NT2/D1 (cell line): ENCODE results near the gene GFRA1.

Experiments
- SUZ12 ChIP-seq: IDR thresholded peaks from 2 replicates; pipeline ENCODE4 v1.6.1; 2011; ENCODE audit not compliant: insufficient read length, insufficient read depth; ENCODE audit errors: extremely low read depth
- YY1 ChIP-seq: IDR thresholded peaks from 2 replicates; pipeline ENCODE4 v1.6.1; 2011; ENCODE audit not compliant: insufficient read length, insufficient read depth
- ZNF274 ChIP-seq: IDR thresholded peaks from 2 replicates; pipeline ENCODE4 v1.6.1; 2011; ENCODE audit warnings: mild to moderate bottlenecking, low read depth, low read length

DNA sequence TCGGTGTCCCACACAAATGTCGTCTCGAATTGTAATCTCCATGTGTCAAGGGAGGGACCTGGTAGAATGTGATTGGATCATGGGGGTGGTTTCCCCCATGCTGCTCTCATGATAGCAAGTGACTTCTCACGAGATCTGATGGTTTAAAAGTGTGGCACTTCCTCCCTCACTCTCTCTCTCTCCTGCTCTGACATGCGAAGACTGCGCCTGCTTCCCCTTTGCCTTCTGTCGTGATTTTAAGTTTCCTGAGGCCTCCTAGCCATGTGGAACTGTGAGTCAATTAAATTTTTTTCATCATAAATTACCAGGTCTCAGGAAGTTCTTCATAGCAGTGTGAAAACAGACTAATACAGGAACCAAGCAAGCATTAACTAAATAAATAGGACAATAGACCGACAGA, 229.1 kb downstream of the GFRA1 start:
- TF ChIP-seq ZNF274 (no peak), YY1 (no peak), SUZ12 (no peak)
